Activated T-helper 1 cell treated with Interleukin-2 at 50 U/mL for 16 hours (primary cell): ENCODE data around the gene CREG2.

Source experiments
- DNase-seq: peaks from one replicate; pipeline ENCODE4 v3.0.0-alpha.2; 2020; ENCODE audit warnings: low read depth

Gene CREG2

DNA sequence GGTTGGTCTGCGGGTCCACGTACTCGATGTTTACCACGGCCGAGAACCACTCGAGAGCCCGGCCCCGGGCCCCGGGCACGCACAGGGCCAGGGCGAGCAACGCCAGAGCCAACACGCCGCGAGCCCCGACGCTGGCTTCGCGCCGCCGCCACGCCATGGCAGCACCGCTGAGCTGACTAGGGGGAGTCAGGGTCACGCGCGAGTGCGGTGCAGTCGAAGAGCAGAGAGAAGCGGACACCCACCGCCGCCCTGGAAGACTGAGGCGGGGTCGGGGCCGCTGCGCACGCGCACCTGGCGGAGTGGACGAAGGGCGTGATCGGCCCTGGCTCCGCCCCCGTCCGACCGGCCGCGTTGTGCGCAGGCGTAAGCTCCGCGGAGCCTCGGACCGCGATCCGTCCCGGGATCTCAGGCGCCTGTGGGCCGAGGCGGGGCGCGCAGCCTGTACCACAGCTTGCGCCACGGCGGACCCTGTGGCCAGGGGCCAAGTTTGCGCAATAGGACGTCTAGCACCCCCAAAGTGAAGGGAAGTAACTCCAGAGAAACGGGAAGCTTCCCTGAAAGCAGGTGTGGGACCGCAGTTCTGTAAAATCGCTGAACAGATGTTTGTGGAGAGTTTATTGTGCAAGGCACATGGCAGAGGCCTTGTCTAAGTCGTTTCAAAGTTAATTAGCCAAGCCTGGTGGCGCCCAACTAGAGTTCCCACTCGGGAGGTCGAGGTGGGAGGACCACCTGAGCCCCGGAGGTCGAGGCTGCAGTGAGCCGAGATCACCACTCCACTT is 78.7 kb downstream of the CREG2 start, which contains the start of gene RNF149:
Gene RNF149 (minus strand): TSS at position 270 of the 779 bp plus-strand sequence. CDS start 113 bp downstream, at position 157.
- DNase-seq: peak; percentile 90

DNA sequence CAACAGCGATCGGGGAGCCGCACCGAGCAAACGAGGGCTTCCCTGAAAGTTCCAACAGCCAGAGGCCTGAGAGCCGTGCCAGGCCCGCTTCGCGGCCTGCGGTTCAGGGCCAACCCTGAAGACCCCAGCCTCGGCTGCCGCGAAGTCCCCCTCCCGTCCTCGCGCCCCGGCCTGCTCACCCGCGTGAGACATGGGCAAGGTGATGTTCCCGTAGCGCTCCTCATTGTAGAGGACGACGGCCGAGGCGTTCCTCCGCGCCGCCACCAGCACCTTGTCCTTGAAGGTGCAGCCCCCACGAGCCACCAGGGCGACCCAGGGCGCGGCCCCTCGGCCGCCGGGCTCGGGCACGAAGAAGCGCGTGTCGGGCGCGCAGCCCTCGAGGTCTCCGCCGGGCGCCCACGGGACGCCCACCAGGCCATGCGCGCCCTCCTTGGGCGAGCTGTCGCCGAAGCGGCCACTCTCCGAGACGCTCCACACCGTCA is 79.3 kb downstream of the CREG2 start:
- DNase-seq: no peak

DNA sequence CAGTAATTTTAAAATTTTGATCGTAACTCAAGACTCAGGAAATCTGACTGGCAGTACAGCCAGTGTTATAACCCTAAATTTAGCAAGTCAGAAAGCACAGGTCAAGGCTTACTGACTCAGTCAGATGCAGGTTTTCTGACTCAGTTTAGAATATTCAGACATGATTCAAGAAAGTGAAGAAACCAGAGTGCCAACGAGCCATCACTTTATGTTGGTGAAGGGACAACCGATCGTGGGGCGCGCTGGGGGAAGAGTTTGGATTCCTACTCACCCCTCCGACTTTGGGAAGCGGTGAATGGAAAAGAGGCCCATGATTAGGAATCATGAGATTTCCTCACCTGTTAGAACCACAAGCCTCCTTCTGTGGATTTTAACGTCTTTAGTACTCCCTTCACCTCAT is 79.8 kb downstream of the CREG2 start:
- no peak for DNase-seq

DNA sequence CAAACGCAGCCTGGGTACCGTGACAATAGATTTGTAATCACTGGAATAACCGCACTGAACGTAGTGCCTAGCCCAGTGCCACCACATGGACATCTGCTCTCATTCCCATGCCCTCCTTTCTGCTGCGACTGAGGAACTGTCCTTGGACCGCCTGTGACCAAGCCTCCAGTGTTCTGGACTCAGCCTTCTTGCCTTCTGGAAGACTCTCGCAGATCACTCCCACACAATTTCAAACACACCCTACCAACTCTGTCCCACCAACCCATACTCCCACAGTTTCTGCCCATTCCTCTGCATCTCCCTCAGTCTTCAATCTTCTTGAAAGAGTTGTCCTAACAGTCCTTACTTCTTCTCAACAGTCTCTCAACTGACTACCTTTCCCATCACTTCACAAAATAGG is 80.9 kb downstream of the CREG2 start:
- DNase-seq: no peak

DNA sequence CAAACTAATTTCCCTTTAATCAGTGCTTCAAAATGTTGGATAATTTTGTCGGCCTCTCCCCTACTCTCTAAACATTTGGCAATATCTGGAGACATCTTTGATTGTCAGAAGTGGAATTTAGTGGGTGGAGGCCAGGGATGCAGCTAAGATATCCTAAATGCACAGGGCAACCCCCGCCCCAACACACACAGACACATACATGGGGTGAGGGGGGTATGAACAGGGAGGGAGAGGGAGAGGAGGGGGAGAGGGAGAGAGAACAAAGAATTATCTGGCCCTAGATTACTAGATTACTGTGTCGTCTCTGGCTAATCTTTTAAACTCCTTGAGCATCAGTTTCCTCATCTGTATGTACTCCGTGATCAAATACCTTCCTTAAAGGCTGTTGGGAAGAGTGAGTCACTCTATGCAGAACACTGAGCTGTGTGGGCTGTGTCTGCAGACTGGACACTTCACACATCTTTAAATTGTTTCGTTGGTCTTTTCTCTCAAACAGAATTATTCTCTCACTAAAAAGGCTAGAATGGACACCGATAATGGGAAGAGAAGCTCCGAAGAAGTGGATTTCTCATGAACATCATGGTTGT is 81.7 kb downstream of the CREG2 start:
- no peak for DNase-seq

DNA sequence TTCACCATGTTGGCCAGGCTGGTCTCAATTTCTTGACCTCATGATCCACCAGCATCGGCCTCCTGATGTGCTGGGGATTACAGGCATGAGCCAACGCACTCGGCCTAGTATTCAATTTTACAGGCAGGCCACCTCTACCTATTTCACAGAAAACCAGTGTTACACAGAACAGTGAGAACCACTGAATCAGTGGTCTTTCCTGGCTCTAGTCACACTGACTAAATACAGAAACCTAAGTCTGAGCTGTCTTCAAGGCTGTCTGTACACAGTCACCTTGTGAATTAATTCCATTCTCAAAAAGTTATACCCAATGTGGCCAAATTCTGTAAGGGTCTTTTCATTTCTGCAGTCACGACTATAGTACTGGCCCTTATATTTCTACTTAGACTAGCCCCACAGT is 82.3 kb downstream of the CREG2 start:
- no peak for DNase-seq

DNA sequence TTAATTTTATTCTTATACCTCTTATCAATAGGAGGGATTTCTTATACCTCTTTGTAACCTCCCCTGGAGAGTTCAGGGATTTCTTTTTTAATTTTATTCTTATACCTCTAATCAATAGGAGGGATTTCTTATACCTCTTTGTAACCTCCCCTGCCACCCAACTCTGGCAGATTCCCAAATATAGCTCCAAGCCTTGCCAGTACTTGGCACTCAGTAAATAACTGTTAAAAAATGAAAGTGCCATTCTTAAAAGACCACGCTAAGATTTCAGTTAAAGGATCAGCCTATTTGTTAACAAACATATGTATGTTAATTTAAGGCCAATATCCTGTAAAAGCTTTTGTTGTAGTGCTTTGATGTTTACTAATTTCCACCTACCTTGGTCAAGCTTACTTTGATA is 83.6 kb downstream of the CREG2 start:
- DNase-seq: no peak

DNA sequence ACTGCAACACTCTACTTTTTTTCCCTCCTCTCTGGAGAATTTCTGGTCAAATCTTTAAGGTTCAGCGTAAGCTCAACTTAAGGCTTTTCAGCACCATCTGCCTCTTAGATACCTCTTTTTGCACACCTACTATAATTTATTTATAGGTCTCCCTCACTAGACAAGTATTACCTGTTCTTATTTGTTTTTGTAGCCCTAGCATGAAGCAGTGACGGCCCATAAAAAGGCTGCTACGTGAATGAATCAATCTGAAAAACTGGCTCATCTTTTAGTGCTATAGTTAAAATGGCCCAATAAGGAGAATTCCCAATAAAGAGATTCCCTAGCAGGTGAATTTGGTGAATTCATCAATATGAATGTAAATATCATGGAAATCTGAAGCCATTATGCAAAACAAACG is 85.3 kb downstream of the CREG2 start:
- DNase-seq: no peak

DNA sequence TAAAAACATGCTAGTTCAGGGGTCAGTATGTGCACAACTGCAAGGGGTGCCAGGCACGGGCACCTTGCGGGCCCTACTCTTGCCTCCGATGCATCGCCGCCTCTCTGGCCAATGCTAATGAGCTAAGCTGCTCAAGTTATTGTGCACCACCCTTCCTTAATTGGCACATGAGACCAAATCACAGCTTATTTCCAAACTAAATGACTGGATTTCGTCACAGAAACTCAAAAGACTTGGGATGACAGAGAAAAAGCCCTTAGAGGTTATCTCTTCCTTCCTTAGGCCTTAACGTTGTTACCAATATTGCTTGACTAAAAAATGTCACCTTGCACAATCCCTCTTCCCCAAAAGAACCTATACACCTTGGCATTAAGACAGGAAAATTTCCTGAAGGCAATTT is 86.5 kb downstream of the CREG2 start:
- no peak for DNase-seq

DNA sequence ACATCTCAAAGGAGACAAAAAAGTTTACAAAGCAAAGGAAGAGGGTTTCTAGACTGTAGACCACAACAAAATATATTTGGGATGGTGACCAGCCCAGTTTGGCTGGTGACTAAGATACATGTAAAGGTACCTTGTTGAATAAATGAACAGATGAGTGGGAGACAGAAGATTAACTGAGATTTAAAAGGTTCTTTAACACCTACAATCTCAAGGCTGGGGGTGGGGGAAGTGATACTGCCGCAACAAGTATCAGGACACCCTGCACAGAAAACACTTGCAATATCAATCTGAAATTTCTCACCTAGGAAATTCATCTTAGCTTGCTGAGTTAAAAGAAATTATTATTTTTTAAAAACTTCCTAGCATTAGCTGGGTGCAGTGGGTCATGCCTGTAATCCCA is 87.1 kb downstream of the CREG2 start:
- no peak for DNase-seq

DNA sequence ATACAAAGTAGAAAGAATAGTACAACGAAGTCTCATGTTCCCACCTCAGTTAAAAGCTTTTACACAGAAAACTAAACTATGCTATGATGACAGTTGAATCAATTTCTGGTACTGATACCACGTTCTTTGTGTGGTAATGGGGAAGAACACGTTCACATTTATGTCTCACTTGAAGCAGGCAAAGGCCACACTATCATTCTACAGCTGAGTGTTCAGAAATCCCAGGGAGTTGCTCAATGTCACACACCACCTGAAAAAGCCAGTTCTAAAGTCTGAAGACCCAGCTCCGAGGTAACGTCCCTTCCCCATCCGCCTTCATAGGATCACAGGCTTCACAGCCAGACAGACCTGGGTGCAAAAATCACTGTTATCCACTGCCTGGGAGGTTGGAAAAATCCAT is 87.7 kb downstream of the CREG2 start:
- no peak for DNase-seq

DNA sequence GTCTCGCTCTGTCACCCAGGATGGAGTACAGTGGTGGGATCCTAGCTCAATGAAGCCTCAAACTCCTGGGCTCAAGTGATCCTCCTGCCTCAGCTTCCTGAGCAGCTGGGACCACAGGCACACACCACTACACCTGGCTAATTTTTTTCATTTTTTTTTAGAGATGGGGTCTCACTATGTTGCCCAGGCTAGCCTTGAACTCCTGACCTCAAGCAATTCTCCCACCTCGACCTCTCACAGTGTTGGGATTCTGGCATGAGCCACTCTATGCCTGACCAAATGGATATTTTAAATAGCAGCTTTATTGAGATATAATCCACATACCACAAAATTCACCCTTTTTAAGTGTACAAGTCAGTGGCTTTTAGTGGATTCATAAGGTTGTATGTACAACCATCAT is 89.9 kb downstream of the CREG2 start:
- no peak for DNase-seq

DNA sequence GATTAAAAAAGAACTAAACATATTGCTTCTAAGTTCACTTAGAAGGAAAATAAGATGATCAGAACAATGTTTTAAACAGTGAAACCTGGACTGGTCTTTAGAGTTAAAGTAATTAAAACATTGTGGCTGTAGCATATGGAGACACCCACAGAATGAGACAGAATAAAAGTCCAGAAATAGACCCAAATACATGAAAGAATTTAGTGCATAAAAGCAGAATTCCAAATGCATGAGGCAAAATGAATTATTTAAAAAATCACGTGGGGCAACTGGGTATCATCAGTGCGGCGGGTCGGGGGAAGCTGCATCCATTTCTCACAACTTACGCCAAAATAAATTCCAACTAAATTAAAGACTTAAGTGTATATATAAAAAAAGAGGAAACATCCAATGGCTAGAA is 90.9 kb downstream of the CREG2 start:
- no peak for DNase-seq

DNA sequence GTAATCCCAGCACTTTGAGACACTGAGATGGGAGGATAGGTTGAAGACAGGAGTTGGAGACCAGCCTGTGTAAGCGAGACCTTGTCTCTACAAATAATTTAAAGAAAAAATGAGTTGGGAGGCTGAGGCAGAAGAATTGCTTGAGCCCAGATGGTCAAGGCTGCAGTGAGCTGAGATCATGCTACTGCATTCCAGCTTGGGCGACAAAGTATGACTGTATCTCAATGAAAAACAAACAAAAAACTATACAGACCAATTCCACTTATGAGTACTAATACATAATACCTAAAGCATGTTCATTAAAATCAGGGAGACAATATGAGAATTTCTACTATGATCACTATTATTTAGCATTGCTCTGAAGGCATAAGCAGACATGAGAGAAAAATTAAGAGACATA is 91.4 kb downstream of the CREG2 start:
- no peak for DNase-seq
